Effector memory CD4-positive, alpha-beta T cell (primary cell): ENCODE measurements around the gene GPR3.
"Not testable (repeated sequence)": the region's sequence is repeated elsewhere in the genome, so short reads cannot be mapped to it uniquely, and the experiment has no call there.

Experiments
- DNase-seq, 3 donors: peaks; one replicate each; pipeline ENCODE4 v3.0.0-alpha.2; 2020
- H3K27ac ChIP-seq: 2 replicates; pipeline ENCODE4 v1.7.0; 2013; ENCODE audit warnings: mild to moderate bottlenecking, low read length, moderate library complexity; ENCODE audit not compliant: insufficient read depth, poor library complexity, severe bottlenecking
- H3K27me3 ChIP-seq: replicated peaks from 2 replicates; pipeline ENCODE4 v1.7.0; 2013; ENCODE audit warnings: mild to moderate bottlenecking, low read length; ENCODE audit not compliant: insufficient read depth, control insufficient read depth, poor library complexity, severe bottlenecking
- H3K36me3 ChIP-seq: 2 replicates; pipeline ENCODE4 v1.7.0; 2013; ENCODE audit warnings: mild to moderate bottlenecking, low read length, moderate library complexity; ENCODE audit not compliant: control insufficient read depth, insufficient read depth
- H3K4me1 ChIP-seq: 2 replicates; pipeline ENCODE4 v1.7.0; 2013; ENCODE audit warnings: low read length, mild to moderate bottlenecking; ENCODE audit not compliant: control insufficient read depth, insufficient read depth, poor library complexity, severe bottlenecking
- H3K4me3 ChIP-seq: 2 replicates; pipeline ENCODE4 v1.7.0; 2013; ENCODE audit warnings: low read length, low read depth, mild to moderate bottlenecking; ENCODE audit not compliant: insufficient read depth, poor library complexity, severe bottlenecking
- H3K9me3 ChIP-seq: 2 replicates; pipeline ENCODE4 v1.7.0; 2013; ENCODE audit warnings: mild to moderate bottlenecking, low read length, moderate library complexity; ENCODE audit not compliant: control insufficient read depth

GPR3 gene

GRCh38 chr1:27380224-27380623 lies 12.2 kb upstream of the GPR3 start:
- Histone ChIP-seq H3K4me3 (no peak overlapping the region), H3K27me3 (no peaks in the 10 kb centered on the region), H3K4me1 (no peaks in the 10 kb centered on the region), H3K27ac (no peak overlapping the region), H3K9me3 (no peaks in the 10 kb centered on the region), H3K36me3 (no peaks in the 10 kb centered on the region)
- DNase-seq: no peak

- no peaks in the 10 kb centered on the region for H3K9me3 ChIP-seq
- H3K27ac ChIP-seq: no peak overlapping the region
- H3K4me1 ChIP-seq: no peaks in the 10 kb centered on the region
- no peak overlapping the region for H3K4me3 ChIP-seq
- H3K27me3 ChIP-seq: no peaks in the 10 kb centered on the region
- no peaks in the 10 kb centered on the region for H3K36me3 ChIP-seq
- no peak for DNase-seq
These were observed 11.4 kb upstream of the GPR3 start for GRCh38 chr1:27380766-27381733.

GRCh38 chr1:27381969-27382762 lies 10.3 kb upstream of the GPR3 start:
- Histone ChIP-seq H3K27ac (no peak overlapping the region), H3K4me1 (no peaks in the 10 kb centered on the region), H3K9me3 (no peaks in the 10 kb centered on the region), H3K36me3 (no peaks in the 10 kb centered on the region), H3K27me3 (no peaks in the 10 kb centered on the region), H3K4me3 (no peak overlapping the region)
- DNase-seq: no peak

- H3K4me3 ChIP-seq: no peak within 1 kb of the TSS
- no peaks in the 10 kb centered on the region for H3K36me3 ChIP-seq
- H3K27me3 ChIP-seq: no peaks in the 10 kb centered on the region
- no peaks in the 10 kb centered on the region for H3K4me1 ChIP-seq
- peak in 2 of 3 donors; percentile 32 to 45 for DNase-seq
- no peak within 1 kb of the TSS for H3K27ac ChIP-seq
- no peaks in the 10 kb centered on the region for H3K9me3 ChIP-seq
These were observed 9.3 kb upstream of the GPR3 start, which contains the start of gene CD164L2 for GRCh38 chr1:27383039-27383605. TSS of gene CD164L2 (minus strand) at chr1:27383333. CDS start at chr1:27383239, 94 bp downstream.

- no peaks in the 10 kb centered on the region for H3K27me3 ChIP-seq
- no peaks in the 10 kb centered on the region for H3K36me3 ChIP-seq
- DNase-seq: no peak
- no peak overlapping the region for H3K4me3 ChIP-seq
- H3K27ac ChIP-seq: no peak overlapping the region
- no peaks in the 10 kb centered on the region for H3K4me1 ChIP-seq
- H3K9me3 ChIP-seq: no peaks in the 10 kb centered on the region
These were observed 8.8 kb upstream of the GPR3 start for GRCh38 chr1:27383661-27384060.

GRCh38 chr1:27384797-27385196 lies 7.6 kb upstream of the GPR3 start:
- not testable (repeated sequence) for DNase-seq, H3K36me3 ChIP-seq, H3K9me3 ChIP-seq, H3K4me1 ChIP-seq, H3K27ac ChIP-seq, H3K4me3 ChIP-seq, H3K27me3 ChIP-seq

GRCh38 chr1:27388337-27389005 lies 4.0 kb upstream of the GPR3 start:
- Histone ChIP-seq H3K4me1 (peaks cover 13% of the 10 kb centered on the region), H3K36me3 (no peaks in the 10 kb centered on the region), H3K9me3 (no peaks in the 10 kb centered on the region), H3K4me3 (no peak overlapping the region), H3K27ac (no peak overlapping the region), H3K27me3 (no peaks in the 10 kb centered on the region)
- peak; percentile 52 to 66 (median 55) for DNase-seq

- DNase-seq: peak in 1 of 3 donors; percentile 27
- H3K27me3 ChIP-seq: no peaks in the 10 kb centered on the region
These were observed 819 bp upstream of the GPR3 start for GRCh38 chr1:27391511-27392095.

More at GRCh38 chr1:27391511-27392095, 819 bp upstream of the GPR3 start:
- H3K36me3 ChIP-seq: no peaks in the 10 kb centered on the region
- no peaks in the 10 kb centered on the region for H3K9me3 ChIP-seq
- H3K4me3 ChIP-seq: peak overlapping the region; percentile 27
- peaks cover 18% of the 10 kb centered on the region for H3K4me1 ChIP-seq
- no peak overlapping the region for H3K27ac ChIP-seq
